ENCODE data around the gene HLCS. TPM values are rescaled to one million over a fixed set of nuclear protein-coding genes. Genes with fewer than 3 reads are reported as not detected.

The HLCS gene
- total RNA-seq, 1 donor, result 10.2 TPM

GRCh38 chr21:36704958-36705678 is 261.4 kb downstream of the HLCS start:
- H3K27me3 ChIP-seq (ENCODE audit: insufficient read depth, low read length), result peaks cover 94% of the 10 kb centered on the region
- peaks cover 14% of the 10 kb centered on the region for H3K4me1 ChIP-seq (ENCODE audit: insufficient read depth, low read length)
- H3K4me3 ChIP-seq (ENCODE audit: low read length), result no peak overlapping the region
- H3K9me3 ChIP-seq (ENCODE audit: low read depth, low read length), result no peaks in the 10 kb centered on the region

GRCh38 chr21:36704281-36704957 is 262.1 kb downstream of the HLCS start:
- Histone ChIP-seq H3K4me1 (ENCODE audit: insufficient read depth, low read length) (peaks cover 17% of the 10 kb centered on the region), H3K4me3 (ENCODE audit: low read length) (no peak overlapping the region), H3K27me3 (ENCODE audit: insufficient read depth, low read length) (peaks cover 93% of the 10 kb centered on the region), H3K9me3 (ENCODE audit: low read depth, low read length) (no peaks in the 10 kb centered on the region)

- Histone ChIP-seq H3K4me1 (ENCODE audit: insufficient read depth, low read length) (peaks cover 17% of the 10 kb centered on the region), H3K9me3 (ENCODE audit: low read depth, low read length) (no peaks in the 10 kb centered on the region), H3K4me3 (ENCODE audit: low read length) (no peak overlapping the region), H3K27me3 (ENCODE audit: insufficient read depth, low read length) (peaks cover 86% of the 10 kb centered on the region)
Measured at GRCh38 chr21:36703626-36704280, 262.7 kb downstream of the HLCS start.

GRCh38 chr21:36703123-36703522 is 263.3 kb downstream of the HLCS start:
- no peaks in the 10 kb centered on the region for H3K9me3 ChIP-seq (ENCODE audit: low read depth, low read length)
- H3K4me3 ChIP-seq (ENCODE audit: low read length), result no peak overlapping the region
- H3K27me3 ChIP-seq (ENCODE audit: insufficient read depth, low read length), result peaks cover 83% of the 10 kb centered on the region
- peaks cover 18% of the 10 kb centered on the region for H3K4me1 ChIP-seq (ENCODE audit: insufficient read depth, low read length)

- Histone ChIP-seq H3K4me3 (ENCODE audit: low read length) (no peak overlapping the region), H3K27me3 (ENCODE audit: insufficient read depth, low read length) (peaks cover 86% of the 10 kb centered on the region), H3K9me3 (ENCODE audit: low read depth, low read length) (no peaks in the 10 kb centered on the region), H3K4me1 (ENCODE audit: insufficient read depth, low read length) (peaks cover 18% of the 10 kb centered on the region)
Measured at GRCh38 chr21:36702622-36702968, 263.9 kb downstream of the HLCS start.

- H3K27me3 ChIP-seq (ENCODE audit: insufficient read depth, low read length), result peaks cover 87% of the 10 kb centered on the region
- H3K4me3 ChIP-seq (ENCODE audit: low read length), result no peak overlapping the region
- no peaks in the 10 kb centered on the region for H3K9me3 ChIP-seq (ENCODE audit: low read depth, low read length)
- H3K4me1 ChIP-seq (ENCODE audit: insufficient read depth, low read length), result peaks cover 17% of the 10 kb centered on the region
Measured at GRCh38 chr21:36701756-36702621, 264.5 kb downstream of the HLCS start.

GRCh38 chr21:36700971-36701755 is 265.3 kb downstream of the HLCS start:
- H3K9me3 ChIP-seq (ENCODE audit: low read depth, low read length), result no peaks in the 10 kb centered on the region
- H3K4me3 ChIP-seq (ENCODE audit: low read length), result no peak overlapping the region
- peaks cover 14% of the 10 kb centered on the region for H3K4me1 ChIP-seq (ENCODE audit: insufficient read depth, low read length)
- peaks cover 87% of the 10 kb centered on the region for H3K27me3 ChIP-seq (ENCODE audit: insufficient read depth, low read length)

Other genes with a start within 250 kb of the HLCS start
- gene RIPPLY3, start 40.0 kb upstream of the HLCS start, total RNA-seq, result not detected
- gene PIGP, start 106.4 kb upstream of the HLCS start, total RNA-seq, result 4.9 TPM
- gene TTC3, start 106.6 kb upstream of the HLCS start, total RNA-seq, result 165 TPM